Measurements from ENCODE around the gene DNAL1.

DNAL1 gene

DNA sequence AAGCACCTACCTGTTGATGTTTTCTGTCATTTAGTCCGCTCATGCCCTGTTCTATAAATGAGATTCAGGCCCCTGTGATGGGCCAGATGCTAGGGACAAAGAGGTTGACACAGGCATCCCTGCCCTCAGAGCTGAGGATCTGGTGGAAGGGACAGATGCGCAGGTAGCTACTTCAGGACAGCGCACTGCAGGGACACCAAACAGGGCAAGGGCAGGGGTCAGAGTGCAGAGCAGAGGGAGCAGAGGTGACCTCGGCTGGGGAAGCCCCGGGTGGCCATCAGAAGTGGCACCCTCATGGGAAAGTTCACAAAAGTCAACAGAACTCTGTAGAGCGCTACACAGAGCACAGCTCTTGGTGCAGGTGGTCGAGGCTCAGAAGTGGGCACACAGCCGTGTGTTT is 75.0 kb downstream of the DNAL1 start:
- Histone ChIP-seq H3K36me3 (peaks cover 40% of the 10 kb centered on the region), H3K4me3 (ENCODE audit: low read depth, low read length) (no peak overlapping the region), H3K9me3 (ENCODE audit: severe bottlenecking) (no peaks in the 10 kb centered on the region), H3K27me3 (ENCODE audit: insufficient read depth, low read depth, severe bottlenecking) (no peaks in the 10 kb centered on the region), H3K27ac (no peak overlapping the region)
- TF ChIP-seq CTCF (IDR thresholded peaks at IDR 0.05; ENCODE audit: low read depth, low read length), result no peak
- no peak for DNase-seq

GRCh38 chr14:73720636-73721035 is 75.8 kb downstream of the DNAL1 start:
- peaks cover 47% of the 10 kb centered on the region for H3K36me3 ChIP-seq
- DNase-seq, result no peak
- H3K27ac ChIP-seq, result no peak overlapping the region
- H3K27me3 ChIP-seq (ENCODE audit: insufficient read depth, low read depth, severe bottlenecking), result no peaks in the 10 kb centered on the region
- no peak for TF ChIP-seq CTCF (IDR thresholded peaks at IDR 0.05; ENCODE audit: low read depth, low read length)
- H3K4me3 ChIP-seq (ENCODE audit: low read depth, low read length), result no peak overlapping the region
- no peaks in the 10 kb centered on the region for H3K9me3 ChIP-seq (ENCODE audit: severe bottlenecking)

DNA sequence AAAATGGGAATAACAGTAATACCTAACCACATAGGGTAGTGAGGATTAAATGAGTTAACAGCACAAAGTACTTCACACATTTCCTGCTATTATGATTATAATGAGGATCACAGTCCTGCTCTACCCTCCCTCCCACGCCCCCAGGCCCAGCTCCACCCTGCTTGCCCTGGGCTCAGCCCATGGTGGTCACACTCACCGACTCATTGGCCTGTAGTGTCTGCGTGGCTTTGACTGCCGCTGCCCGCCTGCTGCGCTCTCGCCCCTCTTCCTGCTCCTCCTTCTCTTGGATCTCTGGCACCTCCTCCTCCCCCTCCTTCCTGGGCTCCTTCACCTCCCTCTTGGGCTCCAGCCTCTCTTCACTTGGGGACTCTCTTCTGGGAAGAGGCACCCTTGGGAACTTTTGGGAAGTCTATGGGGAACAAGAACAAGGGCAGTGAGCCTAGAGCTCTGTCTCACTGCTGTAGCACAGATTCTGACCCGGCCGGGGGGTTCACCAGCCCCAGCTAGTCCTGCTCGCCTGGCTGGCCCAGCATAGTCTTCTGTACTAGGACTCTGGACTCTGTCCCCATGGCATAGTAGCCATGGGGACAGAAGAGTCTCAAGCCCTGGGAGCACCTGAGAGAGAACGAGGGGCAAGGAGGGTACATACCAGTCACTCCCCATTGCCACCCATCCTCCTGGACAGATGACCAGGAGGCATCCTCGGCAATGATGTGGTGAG is 76.5 kb downstream of the DNAL1 start:
- no peak for DNase-seq
- H3K4me3 ChIP-seq (ENCODE audit: low read depth, low read length), result no peak overlapping the region
- TF ChIP-seq CTCF (IDR thresholded peaks at IDR 0.05; ENCODE audit: low read depth, low read length), result no peak
- no peaks in the 10 kb centered on the region for H3K9me3 ChIP-seq (ENCODE audit: severe bottlenecking)
- no peaks in the 10 kb centered on the region for H3K27me3 ChIP-seq (ENCODE audit: insufficient read depth, low read depth, severe bottlenecking)
- peaks cover 51% of the 10 kb centered on the region for H3K36me3 ChIP-seq
- H3K27ac ChIP-seq, result no peak overlapping the region

GRCh38 chr14:73722581-73722980 is 77.8 kb downstream of the DNAL1 start:
- Histone ChIP-seq H3K4me3 (ENCODE audit: low read depth, low read length) (no peak overlapping the region), H3K9me3 (ENCODE audit: severe bottlenecking) (no peaks in the 10 kb centered on the region), H3K27me3 (ENCODE audit: insufficient read depth, low read depth, severe bottlenecking) (no peaks in the 10 kb centered on the region), H3K36me3 (peaks cover 56% of the 10 kb centered on the region), H3K27ac (no peak overlapping the region)
- no peak for TF ChIP-seq CTCF (IDR thresholded peaks at IDR 0.05; ENCODE audit: low read depth, low read length)
- DNase-seq, result no peak

DNA sequence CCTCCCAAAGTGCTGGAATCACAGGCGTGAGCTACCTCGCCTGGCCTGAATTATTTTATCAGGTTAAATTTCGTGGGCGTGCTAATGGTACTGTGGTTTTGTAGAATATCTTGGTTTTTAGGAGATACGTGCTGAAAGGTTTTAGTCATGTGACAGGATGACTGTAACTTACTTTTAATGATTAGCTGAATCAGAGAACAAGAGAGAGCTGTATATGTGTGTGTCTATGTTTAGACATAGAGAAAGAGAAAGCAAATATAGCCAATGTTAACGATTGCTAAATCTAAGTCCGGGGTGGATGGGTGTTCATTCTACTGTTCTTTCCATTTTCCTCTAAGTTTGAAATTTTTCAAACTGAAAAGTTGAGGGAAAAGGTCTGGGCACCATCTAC is 78.6 kb downstream of the DNAL1 start:
- no peak for DNase-seq
- TF ChIP-seq CTCF (IDR thresholded peaks at IDR 0.05; ENCODE audit: low read depth, low read length), result no peak
- no peak overlapping the region for H3K27ac ChIP-seq
- no peak overlapping the region for H3K4me3 ChIP-seq (ENCODE audit: low read depth, low read length)
- H3K9me3 ChIP-seq (ENCODE audit: severe bottlenecking), result no peaks in the 10 kb centered on the region
- no peaks in the 10 kb centered on the region for H3K27me3 ChIP-seq (ENCODE audit: insufficient read depth, low read depth, severe bottlenecking)
- peaks cover 55% of the 10 kb centered on the region for H3K36me3 ChIP-seq
